Endothelial cell of umbilical vein (primary cell): ENCODE results near the gene C7orf25. TPM values are rescaled to one million over a fixed set of nuclear protein-coding genes. Genes with fewer than 3 reads are reported as not detected.

Experiments
- BruUV-seq: library from RNA; stranded (reverse); fragments of 400-500 nt; replicated peaks from 2 replicates; lab custom pipeline; 2021; lab: Mats Ljungman, UMichigan
- CTCF ChIA-PET: fragments of 300-600, 350-600 bp; sonication (Branson Sonifier 250); formaldehyde crosslinking; loops from one replicate; lab custom pipeline; 2021; ENCODE audit warnings: antibody characterized with exemption, inconsistent platforms; lab: Charles Lee
- POLR2A ChIA-PET: fragments of 300-600, 350-600 bp; sonication (Branson Sonifier 250); formaldehyde crosslinking; loops from one replicate; lab custom pipeline; 2021; ENCODE audit warnings: antibody characterized with exemption, inconsistent platforms; lab: Charles Lee
- DNase-seq: peaks from one replicate; pipeline ENCODE4 v3.0.0-alpha.2; 2011; ENCODE audit warnings: low read depth, low spot score
- FAIRE-seq: peaks from 2 replicates; lab custom pipeline; 2011; peaks lifted over from hg19 to GRCh38; lab: Jason Lieb, UNC
- H2AFZ ChIP-seq: 2 replicates; pipeline ENCODE4 v1.6.0; 2012; ENCODE audit warnings: low read depth, low read length, control low read depth, inconsistent platforms
- H3K27ac ChIP-seq: 2 replicates; pipeline ENCODE4 v1.5.1; 2011; ENCODE audit warnings: low read depth, mild to moderate bottlenecking, control low read depth, low read length, moderate library complexity; ENCODE audit not compliant: insufficient read depth
- H3K27me3 ChIP-seq, 2 experiments: 2 replicates each; pipeline versions ENCODE4 v1.6.0 to v1.6.1; 2011; ENCODE audit warnings: low read length in 2 of 2, mixed read lengths in 1 of 2; ENCODE audit not compliant: control insufficient read depth in 2 of 2, insufficient read depth in 2 of 2
- H3K36me3 ChIP-seq, 2 experiments: 2 replicates in 1 of 2; 3 replicates in 1 of 2; pipeline ENCODE4 v1.5.1; 2011; ENCODE audit warnings: low read length in 2 of 2, mild to moderate bottlenecking in 1 of 2, moderate library complexity in 1 of 2; ENCODE audit not compliant: control insufficient read depth in 2 of 2, insufficient read depth in 2 of 2; ENCODE audit errors: extremely low read depth in 1 of 2
- H3K4me1 ChIP-seq: 3 replicates; pipeline ENCODE4 v1.5.1; 2011; ENCODE audit warnings: mild to moderate bottlenecking, low read length; ENCODE audit not compliant: control insufficient read depth, insufficient read depth; ENCODE audit errors: extremely low read depth
- H3K4me2 ChIP-seq: 2 replicates; pipeline ENCODE4 v1.6.1; 2011; ENCODE audit warnings: low read length, control low read depth, mixed read lengths; ENCODE audit not compliant: insufficient read depth
- H3K4me3 ChIP-seq, 3 experiments: fragments of 200-600 bp in 1 of 3; sonication (generic), shearing (Covaris generic) in 1 of 3; replicated peaks in 1 of 3; 2 replicates each; pipeline ENCODE4 v1.5.1; 2011 to 2016; ENCODE audit warnings: control low read depth in 3 of 3, low read length in 3 of 3, mild to moderate bottlenecking in 2 of 3, inconsistent platforms in 1 of 3, low read depth in 1 of 3, moderate library complexity in 1 of 3; ENCODE audit not compliant: insufficient read depth in 1 of 3
- H3K79me2 ChIP-seq: 2 replicates; pipeline ENCODE4 v1.6.0; 2012; ENCODE audit warnings: low read length, inconsistent platforms; ENCODE audit not compliant: control insufficient read depth, insufficient read depth
- H3K9ac ChIP-seq: replicated peaks from 2 replicates; pipeline ENCODE3; 2011; ENCODE audit warnings: low read length, control low read depth; ENCODE audit not compliant: insufficient read depth; ENCODE audit errors: extremely low read depth
- H3K9me1 ChIP-seq: replicated peaks from 3 replicates; pipeline ENCODE4 v1.6.0; 2011; ENCODE audit warnings: mild to moderate bottlenecking, low read length; ENCODE audit not compliant: control insufficient read depth, insufficient read depth; ENCODE audit errors: extremely low read depth
- H3K9me3 ChIP-seq: replicated peaks from 2 replicates; pipeline ENCODE4 v1.5.1; 2012; ENCODE audit warnings: low read length, inconsistent platforms; ENCODE audit not compliant: control insufficient read depth, insufficient read depth
- H4K20me1 ChIP-seq: replicated peaks from 2 replicates; pipeline ENCODE3; 2011; ENCODE audit warnings: mild to moderate bottlenecking, low read length; ENCODE audit not compliant: control insufficient read depth, insufficient read depth; ENCODE audit errors: extremely low read depth
- CTCF ChIP-seq, 2 donors: IDR thresholded peaks; 1 replicate in 1 of 2; 2 replicates in 1 of 2; pipeline ENCODE4 v1.5.1; 2011; ENCODE audit warnings: low read length in 2 of 2, mild to moderate bottlenecking in 2 of 2, moderate library complexity in 2 of 2, control low read depth in 1 of 2, inconsistent platforms in 1 of 2, low read depth in 1 of 2; ENCODE audit not compliant: insufficient read depth in 1 of 2; ENCODE audit errors: extremely low read depth in 1 of 2
- EZH2 ChIP-seq: IDR thresholded peaks from 2 replicates; pipeline ENCODE4 v1.6.1; 2012; ENCODE audit warnings: borderline replicate concordance, low read depth, mild to moderate bottlenecking, moderate library complexity, low read length, inconsistent platforms; ENCODE audit not compliant: severe bottlenecking
- GATA2 ChIP-seq: IDR thresholded peaks from 2 replicates; pipeline ENCODE4 v1.7.0; 2011; ENCODE audit warnings: low read depth, mild to moderate bottlenecking, moderate library complexity, mixed read lengths, low read length; ENCODE audit not compliant: insufficient read length, insufficient read depth
- JUN ChIP-seq: IDR thresholded peaks from 2 replicates; pipeline ENCODE4 v1.6.1; 2011; ENCODE audit warnings: borderline replicate concordance, low read depth; ENCODE audit not compliant: insufficient read length, insufficient read depth
- POLR2A ChIP-seq: IDR thresholded peaks from 2 replicates; pipeline ENCODE4 v1.6.1; 2012; ENCODE audit warnings: low read depth, mild to moderate bottlenecking, control low read depth, low read length
- POLR2AphosphoS5 ChIP-seq: IDR thresholded peaks from 2 replicates; pipeline ENCODE4 v1.6.1; 2012; ENCODE audit warnings: low read depth, mild to moderate bottlenecking, control low read depth, low read length, moderate library complexity; ENCODE audit not compliant: insufficient read depth
- dilution Hi-C: fragments of 300-500 bp; cut with MboI; formaldehyde crosslinking; loops from one replicate; pipeline ENCODE4 v1.15.0; 2019; ENCODE audit warnings: low sequenced_read_pairs; ENCODE audit not compliant: extremely low pct_ligation_motif_present
- intact Hi-C: fragments of 100-400 bp; cut with micrococcal nuclease; formaldehyde crosslinking; loops from one replicate; pipeline ENCODE4 v1.10.0; 2022
- polyA plus RNA-seq, 4 experiments: library from polyadenylated mRNA; depleted of rRNA in 3 of 4; stranded (reverse) in 3 of 4; unstranded in 1 of 4; fragments of >200 nt; gene quantifications; 2 replicates each; pipeline versions ENCODE4 v1.2.1 to v1.2.3, GENCODE V29; 2011 to 2012; ENCODE audit warnings: missing spikeins in 1 of 4
- total RNA-seq: library from RNA; stranded (reverse); gene quantifications from 2 replicates; pipeline ENCODE4 v1.2.3, GENCODE V29; 2021

Gene C7orf25
- total and polyA plus RNA-seq, 2 donors (not counting 3 experiments of a cell fraction or from before 2014, with no cell fraction given): 1.4 to 4.5 TPM

GRCh38 chr7:42925630-42926029, 13.8 kb upstream of the C7orf25 start:
- ChIA-PET CTCF (no interaction called here), POLR2A (no interaction called here)
- BruUV-seq: no TSS peak
- no peak for FAIRE-seq
- Histone ChIP-seq H3K4me2 (no peak overlapping the region), H3K27me3 (no peaks in the 10 kb centered on the region), H3K27ac (no peak overlapping the region), H4K20me1 (no peaks in the 10 kb centered on the region), H3K4me3 (no peak overlapping the region), H3K9me3 (no peaks in the 10 kb centered on the region), H3K4me1 (peaks cover 16% of the 10 kb centered on the region), H3K79me2 (peaks cover 41% of the 10 kb centered on the region), H3K9me1 (no peaks in the 10 kb centered on the region), H3K9ac (no peak overlapping the region), H2AFZ (no peak overlapping the region), H3K36me3 (peaks cover 14 to 23% of the 10 kb centered on the region in 2 experiments)
- DNase-seq: no peak
- intact Hi-C loops: no loop called here
- TF ChIP-seq CTCF (IDR thresholded peaks at IDR 0.05; ENCODE audit: extremely low read depth in 1 of 2, insufficient read depth in 1 of 2, low read depth in 1 of 2, low read length in 2 of 2): no peak
- dilution Hi-C loops: no loop called here

DNA sequence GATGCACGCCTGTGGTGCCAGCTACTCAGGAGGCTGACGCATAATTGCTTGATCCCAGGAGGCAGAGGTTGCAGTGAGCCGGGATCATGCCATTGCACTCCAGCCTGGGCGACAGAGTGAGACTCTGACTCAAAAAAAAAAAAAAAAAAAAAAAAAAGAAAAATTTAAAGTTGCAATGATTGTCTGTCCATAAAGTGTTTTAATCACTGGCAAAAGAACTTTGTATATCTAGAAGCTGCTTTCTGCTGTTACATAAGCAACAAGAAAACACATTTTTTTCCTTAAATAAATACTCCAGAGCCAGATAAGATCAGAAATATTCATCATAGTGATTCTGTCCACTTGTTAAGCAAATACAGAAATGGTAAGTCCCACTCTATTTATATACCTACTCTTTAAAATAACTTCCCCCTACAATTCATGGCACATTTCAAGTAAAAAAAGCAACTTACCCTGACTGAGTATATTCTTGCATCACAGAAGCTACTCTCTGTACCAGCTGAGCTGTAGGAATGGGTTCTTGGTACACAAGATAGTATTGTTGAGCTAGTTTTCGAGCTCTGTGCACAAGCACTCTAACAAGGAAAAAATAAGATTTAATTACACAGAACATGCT, 12.5 kb upstream of the C7orf25 start:
- Histone ChIP-seq H3K4me2 (no peak overlapping the region), H3K9me1 (no peaks in the 10 kb centered on the region), H3K9ac (no peak overlapping the region), H3K36me3 (peaks cover 17 to 23% of the 10 kb centered on the region in 2 experiments), H3K27ac (no peak overlapping the region), H3K79me2 (peaks cover 28% of the 10 kb centered on the region), H3K4me3 (no peak overlapping the region), H2AFZ (no peak overlapping the region), H3K27me3 (no peaks in the 10 kb centered on the region), H4K20me1 (no peaks in the 10 kb centered on the region), H3K9me3 (no peaks in the 10 kb centered on the region), H3K4me1 (peaks cover 6% of the 10 kb centered on the region)
- ChIA-PET CTCF (interaction anchor here (0.7 to 1.9 kb wide), 4 partner anchors 10 to 283 kb away, joined by 3 to 5 read pairs (median 4); no protein-coding TSS in a partner anchor), POLR2A (no interaction called here)
- FAIRE-seq (no peak), DNase-seq (no peak)
- dilution Hi-C loops: no loop called here
- TF ChIP-seq POLR2AphosphoS5 (no peak), EZH2 (no peak), GATA2 (no peak), JUN (no peak), POLR2A (no peak)
- BruUV-seq: no TSS peak
- intact Hi-C loops: no loop called here
